NT2/D1 (cell line): Measurements from ENCODE around the gene BOC.

Source experiments
- SUZ12 ChIP-seq: IDR thresholded peaks from 2 replicates; pipeline ENCODE4 v1.6.1; 2011; ENCODE audit not compliant: insufficient read length, insufficient read depth; ENCODE audit errors: extremely low read depth
- YY1 ChIP-seq: IDR thresholded peaks from 2 replicates; pipeline ENCODE4 v1.6.1; 2011; ENCODE audit not compliant: insufficient read length, insufficient read depth
- ZNF274 ChIP-seq: IDR thresholded peaks from 2 replicates; pipeline ENCODE4 v1.6.1; 2011; ENCODE audit warnings: mild to moderate bottlenecking, low read depth, low read length

GRCh38 chr3:113200946-113201345 is 10.4 kb upstream of the BOC start:
- TF ChIP-seq YY1: no peak
- no peak for TF ChIP-seq ZNF274
- TF ChIP-seq SUZ12: no peak
